ENCODE measurements around the gene UNC80.

DNA sequence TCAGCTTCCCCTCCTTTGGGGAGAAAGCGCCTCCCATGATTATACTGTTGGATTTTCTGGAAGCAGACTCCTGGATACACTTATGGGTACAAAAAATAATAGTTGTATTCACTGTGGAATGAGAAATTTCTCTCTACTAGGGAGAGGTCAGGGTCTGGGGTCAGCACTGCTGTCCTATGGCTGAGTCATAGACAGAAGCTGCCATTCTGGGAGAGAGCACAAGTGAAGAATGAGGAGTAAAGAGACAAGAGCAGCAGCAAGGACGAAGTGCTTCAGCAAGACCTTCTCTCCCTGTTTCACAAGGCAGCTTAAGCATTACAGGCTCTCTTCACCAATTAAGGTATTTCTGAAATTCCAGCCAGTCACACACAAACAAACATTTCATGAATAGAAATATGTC is 10.1 kb upstream of the UNC80 start:
- TF ChIP-seq, protein P1, sequence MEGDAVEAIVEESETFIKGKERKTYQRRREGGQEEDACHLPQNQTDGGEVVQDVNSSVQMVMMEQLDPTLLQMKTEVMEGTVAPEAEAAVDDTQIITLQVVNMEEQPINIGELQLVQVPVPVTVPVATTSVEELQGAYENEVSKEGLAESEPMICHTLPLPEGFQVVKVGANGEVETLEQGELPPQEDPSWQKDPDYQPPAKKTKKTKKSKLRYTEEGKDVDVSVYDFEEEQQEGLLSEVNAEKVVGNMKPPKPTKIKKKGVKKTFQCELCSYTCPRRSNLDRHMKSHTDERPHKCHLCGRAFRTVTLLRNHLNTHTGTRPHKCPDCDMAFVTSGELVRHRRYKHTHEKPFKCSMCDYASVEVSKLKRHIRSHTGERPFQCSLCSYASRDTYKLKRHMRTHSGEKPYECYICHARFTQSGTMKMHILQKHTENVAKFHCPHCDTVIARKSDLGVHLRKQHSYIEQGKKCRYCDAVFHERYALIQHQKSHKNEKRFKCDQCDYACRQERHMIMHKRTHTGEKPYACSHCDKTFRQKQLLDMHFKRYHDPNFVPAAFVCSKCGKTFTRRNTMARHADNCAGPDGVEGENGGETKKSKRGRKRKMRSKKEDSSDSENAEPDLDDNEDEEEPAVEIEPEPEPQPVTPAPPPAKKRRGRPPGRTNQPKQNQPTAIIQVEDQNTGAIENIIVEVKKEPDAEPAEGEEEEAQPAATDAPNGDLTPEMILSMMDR (IDR thresholded peaks at IDR 0.05; ENCODE audit: borderline replicate concordance, extremely low read depth, low read length, poor library complexity, severe bottlenecking), result no peak
- TF ChIP-seq EZH2 (IDR thresholded peaks at IDR 0.05; ENCODE audit: borderline replicate concordance, low read depth, low read length, severe bottlenecking), result no peak
